HG02763 (cell line): Measurements from ENCODE around the gene SPPL2A.
"Not testable (repeated sequence)": the region's sequence is repeated elsewhere in the genome, so short reads cannot be mapped to it uniquely, and the experiment has no call there.

Source experiments
- ATAC-seq: cut with Tn5 transposase; IDR thresholded peaks from one replicate; pipeline ENCODE4 v1.9.1; 2021; ENCODE audit warnings: mild to moderate bottlenecking, moderate library complexity; ENCODE audit not compliant: unreplicated experiment

SPPL2A gene

DNA sequence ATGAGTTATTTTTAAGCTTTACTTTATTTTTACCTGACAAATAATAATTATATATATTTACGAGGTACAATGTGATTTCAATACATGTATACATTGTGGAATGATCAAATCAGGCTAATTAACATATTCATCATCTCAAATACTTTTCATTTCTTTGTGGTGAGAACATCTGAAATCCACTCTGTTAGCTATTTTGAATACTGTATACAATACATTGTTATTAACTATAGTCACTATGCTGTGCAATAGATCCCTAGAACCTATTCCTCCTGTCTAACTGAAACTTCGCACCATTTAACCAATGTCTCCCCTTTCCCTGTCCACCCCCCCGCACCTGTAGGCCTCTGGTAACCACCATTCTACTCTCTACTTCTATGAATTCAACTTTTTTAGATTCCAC lies 7.9 kb upstream of the SPPL2A start:
- no peak for ATAC-seq

DNA sequence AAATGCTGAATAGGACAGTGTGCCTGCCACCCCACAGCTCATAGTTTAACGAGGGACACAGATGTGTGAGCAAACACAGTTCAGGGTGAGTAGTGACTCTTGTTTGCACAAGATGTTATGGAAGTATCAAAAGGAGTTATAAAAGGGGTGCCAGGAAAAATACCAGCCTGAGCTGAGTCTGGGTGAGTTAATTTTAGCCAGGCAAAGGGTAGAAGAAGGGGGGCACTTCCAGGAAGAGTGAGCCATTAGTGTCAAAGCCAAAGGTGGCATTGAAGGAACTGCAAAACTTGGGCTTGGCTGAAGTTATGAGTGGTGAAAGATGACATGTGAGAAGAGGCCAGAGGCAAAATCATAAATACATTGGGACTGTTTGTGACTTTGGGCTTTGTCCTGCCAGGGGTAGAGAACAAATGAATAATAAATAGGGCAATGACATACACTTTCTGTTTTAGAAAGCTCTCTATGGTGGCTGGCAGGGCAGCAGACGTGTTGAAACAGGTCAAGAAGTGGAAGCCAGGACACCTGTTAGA lies 1.9 kb upstream of the SPPL2A start:
- ATAC-seq: no peak

DNA sequence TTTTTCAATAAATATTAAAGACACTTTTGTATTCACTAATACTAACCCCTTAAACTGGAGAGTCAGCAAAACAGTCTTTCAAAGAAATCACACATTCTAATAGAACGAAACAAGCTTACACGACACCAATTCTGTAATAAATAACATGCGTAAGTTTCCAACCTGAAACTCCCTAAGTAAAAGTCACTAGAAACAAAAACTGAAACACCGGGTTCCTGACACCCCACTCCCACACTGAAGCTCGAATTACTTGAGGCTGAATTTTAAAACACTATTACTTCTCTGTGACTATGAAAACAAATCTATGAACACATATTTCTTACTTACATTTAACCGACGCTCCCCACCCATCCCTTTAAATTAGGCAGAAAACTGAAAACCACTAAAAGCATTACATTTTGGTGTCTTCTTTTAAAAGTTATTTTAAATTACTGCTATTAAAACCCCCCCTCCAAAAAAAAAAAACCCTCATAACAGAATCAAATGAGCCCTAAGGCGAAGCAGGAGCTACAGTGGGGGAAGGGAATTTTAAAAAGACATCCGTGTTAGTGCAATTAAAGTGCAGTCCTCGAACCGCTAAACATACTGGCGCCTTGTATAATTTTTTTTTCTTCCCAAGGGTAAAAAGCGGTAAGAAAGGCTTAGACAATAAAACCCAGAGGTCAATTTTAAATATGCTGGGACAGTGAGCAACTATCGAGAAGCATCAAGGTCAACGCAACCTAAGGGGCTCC lies 878 bp downstream of the SPPL2A start:
- peak; percentile 33 for ATAC-seq

DNA sequence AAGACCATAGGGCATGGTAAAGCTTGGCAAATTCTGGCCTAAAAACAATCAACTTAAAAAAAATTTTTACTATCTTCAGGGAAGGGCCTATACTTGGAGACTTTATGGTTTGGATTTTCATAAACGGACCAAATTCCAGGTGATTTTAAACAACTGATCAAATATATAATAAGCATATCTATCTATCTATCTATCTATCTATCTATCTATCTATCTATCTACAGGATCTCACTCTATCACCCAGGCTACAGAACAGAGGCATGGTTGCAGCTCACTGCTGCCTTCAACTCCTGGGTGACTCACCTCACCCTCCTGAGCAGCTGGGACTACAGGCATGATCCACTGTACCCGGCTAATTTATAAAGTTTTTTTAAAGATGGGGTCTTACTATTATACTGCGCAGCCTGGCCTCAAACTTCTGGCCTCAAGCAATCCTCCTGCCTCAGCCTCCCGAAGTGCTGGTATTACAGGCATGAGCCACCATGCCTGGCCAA lies 6.7 kb downstream of the SPPL2A start:
- no peak for ATAC-seq

DNA sequence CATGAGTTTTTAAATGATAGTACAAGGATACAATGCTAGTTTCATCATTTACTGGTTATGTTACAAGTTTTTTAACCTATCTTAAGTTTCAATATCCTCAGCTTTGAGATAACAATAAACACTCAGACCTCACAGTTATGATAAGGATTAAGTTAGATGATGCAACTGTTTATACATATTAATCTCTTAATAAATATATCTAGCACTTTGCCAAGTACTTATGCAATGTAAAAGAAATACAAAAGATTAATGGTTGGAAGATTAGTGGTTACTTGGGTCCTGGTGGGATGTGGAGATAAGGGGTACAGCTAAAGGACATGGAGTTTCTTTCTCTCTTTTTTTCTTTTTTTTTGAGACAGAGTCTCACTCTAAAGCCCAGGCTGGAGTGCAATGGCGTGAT lies 12.0 kb downstream of the SPPL2A start:
- no peak for ATAC-seq

DNA sequence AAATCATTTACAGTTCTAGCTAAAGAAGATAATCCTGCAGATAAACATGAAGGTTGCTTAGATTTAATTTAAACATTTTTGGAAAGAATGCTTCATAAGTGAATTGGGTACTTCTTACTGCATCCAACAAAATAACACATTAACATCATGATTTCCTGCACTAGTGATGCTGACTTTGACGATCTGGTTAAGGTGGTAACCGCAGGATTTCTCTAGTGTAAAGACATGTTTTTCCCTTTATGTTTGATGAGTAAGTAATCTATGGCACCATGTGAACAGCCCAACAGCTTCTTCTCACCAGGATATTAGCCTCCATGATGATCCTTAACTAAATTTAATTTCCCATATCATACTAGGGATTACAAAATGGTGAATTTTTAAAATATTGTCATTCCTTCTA lies 14.1 kb downstream of the SPPL2A start:
- no peak for ATAC-seq

DNA sequence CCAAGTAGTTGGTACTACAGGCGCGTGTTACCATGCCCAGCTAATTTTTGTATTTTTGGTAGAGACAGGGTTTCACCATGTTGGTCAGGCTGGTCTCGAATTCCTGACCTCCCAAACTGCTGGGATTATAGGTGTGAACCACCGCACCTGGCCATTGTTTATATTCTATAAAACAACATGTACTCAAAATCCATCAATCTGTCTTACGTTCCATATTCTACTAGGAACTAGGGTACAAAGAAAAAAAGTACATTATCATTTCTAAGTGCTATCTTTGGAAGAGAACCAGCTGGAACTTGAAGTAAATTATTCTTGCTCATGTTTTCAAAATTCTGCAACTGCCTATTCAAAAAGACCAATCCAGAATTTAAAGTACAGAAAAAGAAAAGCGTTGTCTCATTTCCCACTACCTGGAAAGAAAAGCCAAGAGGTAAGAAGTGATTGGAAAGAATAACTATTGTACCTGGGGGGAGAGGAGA lies 15.2 kb downstream of the SPPL2A start:
- ATAC-seq: no peak

DNA sequence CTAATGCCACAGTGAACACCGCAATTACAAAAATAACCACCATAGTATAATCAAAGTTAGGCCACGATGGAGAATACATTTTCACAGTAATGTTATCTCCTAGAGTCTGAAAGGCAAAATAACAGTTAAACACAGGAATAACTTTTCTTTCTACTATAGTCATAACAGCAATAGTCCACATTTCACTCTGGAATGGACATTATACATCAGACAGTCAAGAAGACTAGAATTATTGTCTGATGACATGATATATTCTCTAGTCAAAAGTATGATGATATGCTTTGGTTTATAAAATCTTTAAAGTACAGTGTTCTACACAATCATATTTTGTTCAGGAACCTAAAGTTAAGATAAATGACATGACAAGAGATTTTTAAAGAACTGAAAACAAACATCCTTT lies 18.0 kb downstream of the SPPL2A start:
- ATAC-seq: no peak

DNA sequence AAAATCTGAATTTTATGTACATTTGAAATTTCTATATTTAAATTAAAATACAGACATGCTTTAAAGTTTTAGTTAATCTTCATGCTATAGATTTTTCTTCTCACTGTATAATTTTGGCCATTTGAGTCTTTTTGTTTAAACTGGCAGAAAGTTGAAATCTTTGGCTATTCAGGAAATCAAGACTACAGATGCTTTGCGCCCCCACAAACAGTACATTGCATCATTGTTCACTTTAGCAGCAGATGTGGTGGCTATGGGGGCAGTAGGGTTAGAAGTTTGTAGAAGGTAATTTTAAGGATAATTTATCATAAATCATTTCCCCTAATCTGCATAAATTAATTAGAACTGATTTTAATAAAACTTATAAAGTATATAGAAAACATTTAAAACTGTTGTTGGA lies 20.9 kb downstream of the SPPL2A start:
- ATAC-seq: no peak

DNA sequence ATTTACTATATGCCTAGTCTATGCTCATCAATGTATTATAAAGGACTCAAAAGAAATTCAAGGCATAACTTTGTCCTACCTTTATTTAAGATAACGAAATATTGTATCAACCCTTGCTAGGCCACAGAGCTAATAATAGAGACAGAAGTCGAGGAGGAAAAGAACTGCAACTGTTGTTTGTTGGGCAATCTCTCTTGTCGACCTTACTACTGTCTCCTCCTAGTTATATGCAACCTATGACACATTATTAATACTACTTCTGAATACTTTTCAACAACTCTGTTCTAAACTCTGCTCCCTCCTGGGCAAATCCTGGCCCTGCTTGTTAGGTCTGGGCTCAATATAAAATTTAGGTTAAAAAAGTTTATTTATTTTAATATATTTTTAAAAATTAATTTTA lies 24.6 kb downstream of the SPPL2A start:
- no peak for ATAC-seq

DNA sequence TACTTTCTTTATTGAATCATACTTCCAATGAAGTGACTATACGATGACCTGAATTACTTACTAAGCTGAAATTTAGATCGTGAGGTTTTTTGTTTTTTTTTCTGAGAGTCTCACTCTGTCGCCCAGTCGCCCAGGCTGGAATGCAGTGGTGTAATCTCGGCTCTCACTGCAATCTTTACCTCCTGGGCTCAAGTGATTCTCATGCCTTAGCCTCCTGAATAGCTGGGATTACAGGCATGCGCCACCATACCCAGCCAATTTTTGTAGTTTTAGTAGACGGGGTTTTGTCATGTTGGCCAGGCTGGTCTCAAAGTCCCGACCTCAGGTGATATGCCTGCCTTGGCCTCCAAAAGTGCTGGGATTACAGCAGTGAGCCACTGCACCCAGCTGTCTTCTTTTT lies 28.7 kb downstream of the SPPL2A start:
- ATAC-seq: no peak

DNA sequence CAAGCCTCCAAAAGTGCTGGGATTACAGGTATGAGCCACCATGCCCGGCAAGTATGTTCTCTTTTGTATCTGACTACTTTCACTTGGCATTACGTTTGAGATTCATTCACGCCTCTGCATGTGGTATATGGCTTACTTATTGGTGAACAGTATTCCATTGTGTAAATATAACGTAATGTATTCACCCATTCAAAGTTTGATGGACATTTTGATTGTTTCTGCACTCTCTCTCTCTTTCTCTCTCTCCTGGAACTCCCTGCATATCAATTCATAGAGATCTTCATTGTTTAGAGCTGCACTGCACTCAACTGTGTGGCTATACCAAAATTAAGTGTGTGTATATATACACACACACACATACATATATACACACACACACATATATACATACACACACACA lies 30.4 kb downstream of the SPPL2A start:
- ATAC-seq: no peak

DNA sequence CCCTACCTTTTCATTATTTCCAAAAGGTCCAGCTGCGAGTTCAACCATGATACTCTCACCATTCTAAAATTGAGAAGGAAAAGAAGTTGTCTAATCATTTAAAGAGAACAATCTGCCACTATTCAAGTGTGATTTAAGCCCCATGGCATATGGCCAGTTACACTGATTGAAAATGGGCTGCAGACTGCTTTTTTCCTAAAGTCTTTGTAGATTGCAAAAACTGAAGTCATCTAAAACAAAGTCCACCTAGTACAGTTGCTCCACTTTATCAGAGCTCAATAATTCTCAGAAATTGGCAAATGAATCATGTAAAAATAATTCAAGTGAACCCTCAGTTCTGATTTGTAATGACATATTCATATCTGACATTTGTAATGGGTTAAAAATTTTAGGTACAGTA lies 39.2 kb downstream of the SPPL2A start:
- no peak for ATAC-seq

DNA sequence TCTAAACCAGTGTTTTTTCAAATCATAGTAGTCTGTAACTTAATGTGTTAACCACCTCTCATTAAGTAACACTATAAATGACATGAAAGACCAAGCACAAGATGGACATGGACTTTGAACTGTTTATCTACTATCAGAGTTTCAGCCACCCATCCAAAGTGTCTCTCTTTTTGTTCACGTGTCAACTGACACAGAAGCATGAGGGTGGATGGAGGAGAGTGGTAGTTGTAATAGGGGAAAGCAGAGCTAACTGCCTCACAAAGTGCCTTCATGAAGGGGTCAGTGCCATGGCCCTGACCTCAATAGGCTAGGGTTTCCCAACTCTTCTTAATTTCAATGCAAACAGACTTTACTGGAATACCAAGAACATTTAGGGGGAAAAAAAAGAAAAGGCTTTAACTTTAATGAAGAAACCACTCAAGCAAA lies 46.8 kb downstream of the SPPL2A start:
- no peak for ATAC-seq

DNA sequence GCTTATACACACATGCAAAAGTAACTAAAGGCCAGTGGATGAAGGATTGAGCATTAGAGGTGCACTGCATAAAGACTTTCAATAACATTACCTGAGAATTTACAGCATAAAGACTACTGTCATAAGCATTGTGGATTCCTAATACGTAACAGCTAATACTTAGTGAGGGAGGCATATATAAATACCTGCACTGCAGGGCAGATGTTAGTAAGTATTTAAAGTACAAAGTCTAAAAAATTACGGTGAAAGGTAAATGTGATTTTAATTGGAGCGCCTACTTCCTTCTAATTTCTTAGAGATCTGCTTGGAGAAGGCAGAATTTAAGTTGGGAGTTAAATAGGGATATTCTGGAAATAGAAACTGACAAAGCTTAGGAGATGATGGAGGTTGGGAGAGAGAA lies 53.5 kb downstream of the SPPL2A start:
- no peak for ATAC-seq

DNA sequence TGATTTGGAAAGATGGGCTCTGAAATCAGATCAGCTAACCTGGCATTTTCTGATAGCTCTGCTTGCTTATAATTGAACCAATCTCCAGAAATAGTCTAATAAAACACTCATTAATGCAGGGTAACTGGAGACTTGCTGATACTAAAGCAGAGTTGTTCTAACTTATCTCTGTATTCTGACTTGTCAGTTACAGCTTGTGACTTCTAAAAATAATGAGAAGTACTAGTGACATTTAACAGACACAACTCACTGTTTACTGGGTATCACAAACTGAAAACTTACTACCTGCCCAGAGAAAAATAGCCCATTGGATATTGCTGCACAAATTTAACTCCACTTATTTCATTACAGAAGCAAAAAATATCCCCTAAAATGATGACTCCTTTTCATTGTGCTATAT lies 54.9 kb downstream of the SPPL2A start:
- ATAC-seq: no peak

DNA sequence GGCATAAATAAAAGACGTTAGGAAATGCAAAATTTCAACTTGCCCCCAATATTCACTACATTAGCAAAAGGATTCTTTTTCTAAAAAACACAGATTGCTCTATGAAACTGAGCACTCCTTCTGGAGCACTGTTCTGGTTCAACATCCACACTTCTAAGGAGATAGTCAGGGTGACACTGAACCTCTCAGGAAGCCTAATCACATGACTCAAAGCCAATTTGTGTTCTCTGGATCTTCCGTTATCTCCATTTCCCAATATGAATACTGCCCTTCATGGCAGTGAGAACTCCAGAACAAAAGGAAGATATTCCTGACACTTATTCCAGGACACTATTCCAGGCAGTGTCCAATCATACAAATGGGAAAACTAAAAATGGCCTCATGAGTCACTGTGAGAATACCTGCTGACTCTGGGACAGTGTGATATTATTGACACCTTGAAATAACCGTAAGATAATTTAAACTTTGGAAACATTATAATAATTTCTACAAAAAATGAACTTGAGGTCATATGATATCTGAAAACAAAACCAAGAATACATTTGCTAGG lies 57.6 kb downstream of the SPPL2A start:
- ATAC-seq: no peak

DNA sequence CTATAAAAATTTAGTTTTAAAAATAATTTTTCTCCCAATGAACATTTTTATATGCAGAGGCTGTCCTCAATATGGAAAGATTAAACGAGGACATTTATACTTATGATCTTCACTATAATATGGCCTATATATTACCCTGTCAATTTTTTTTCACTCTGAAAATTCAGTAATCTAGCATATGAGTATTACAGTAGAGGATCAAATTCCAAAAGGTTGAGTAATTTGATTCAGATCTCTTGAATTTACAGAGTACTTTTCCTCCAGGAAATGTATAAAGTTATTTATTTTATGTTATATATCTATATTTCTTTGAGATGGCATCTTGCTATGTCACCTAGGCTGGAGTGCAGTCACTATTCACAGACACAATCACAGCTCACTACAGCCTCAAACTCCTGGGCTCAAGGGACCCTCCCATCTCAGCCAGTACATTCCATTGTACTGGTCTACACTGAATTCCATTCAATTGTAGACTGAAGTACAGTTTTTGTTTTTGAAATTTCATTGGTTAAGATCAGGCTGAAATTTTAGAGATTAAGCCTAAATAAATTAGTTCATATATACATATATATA lies 62.7 kb downstream of the SPPL2A start:
- no peak for ATAC-seq

DNA sequence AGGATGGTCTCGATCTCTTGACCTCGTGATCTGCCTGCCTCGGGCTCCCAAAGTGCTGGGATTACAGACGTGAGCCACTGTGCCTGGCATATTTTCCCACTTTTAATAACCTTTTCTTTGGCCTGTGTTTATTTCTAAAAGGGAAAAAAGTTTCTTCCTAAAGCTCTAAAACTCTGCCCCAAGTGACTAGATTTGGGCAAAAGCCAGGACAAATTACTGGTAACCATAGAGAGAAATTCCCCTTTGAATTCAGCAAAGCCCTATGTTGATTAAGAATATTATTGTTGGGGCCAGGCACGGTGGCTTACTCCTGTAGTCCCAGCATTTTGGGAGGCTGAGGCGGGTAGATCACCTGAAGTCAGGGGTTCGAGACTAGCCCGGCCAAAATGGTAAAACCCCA lies 67.4 kb downstream of the SPPL2A start:
- no peak for ATAC-seq

DNA sequence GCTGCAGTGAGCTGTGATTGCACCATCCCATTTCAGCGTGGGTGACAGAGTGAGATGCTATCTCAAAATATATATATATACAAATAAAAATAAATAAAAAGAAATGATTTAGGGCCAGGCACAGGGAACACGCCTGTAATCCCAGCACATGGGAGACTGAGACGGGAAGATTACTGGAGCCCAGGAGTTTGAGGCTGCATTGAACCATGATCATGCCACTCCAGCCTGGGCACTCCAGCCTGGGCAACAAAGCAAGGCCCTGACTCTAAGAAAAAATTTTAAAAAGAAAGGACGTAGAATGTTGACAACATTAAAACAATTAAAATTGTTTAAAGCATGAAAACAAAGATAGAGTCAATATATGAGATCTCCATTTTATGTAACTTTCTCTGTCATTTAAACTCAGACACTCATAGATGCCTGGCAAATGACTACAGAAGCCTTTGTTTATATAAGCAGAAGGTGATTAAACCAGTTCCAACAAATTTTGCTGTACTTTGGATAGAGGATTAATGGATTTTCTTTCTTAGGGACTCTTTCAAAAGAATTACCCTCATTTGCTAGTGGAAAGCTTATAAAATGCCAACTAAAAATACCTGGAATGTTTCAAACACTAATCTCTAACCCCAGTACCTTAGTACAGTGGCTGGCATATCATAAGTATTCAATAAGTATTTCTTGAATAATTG lies 68.3 kb downstream of the SPPL2A start:
- ATAC-seq: no peak

DNA sequence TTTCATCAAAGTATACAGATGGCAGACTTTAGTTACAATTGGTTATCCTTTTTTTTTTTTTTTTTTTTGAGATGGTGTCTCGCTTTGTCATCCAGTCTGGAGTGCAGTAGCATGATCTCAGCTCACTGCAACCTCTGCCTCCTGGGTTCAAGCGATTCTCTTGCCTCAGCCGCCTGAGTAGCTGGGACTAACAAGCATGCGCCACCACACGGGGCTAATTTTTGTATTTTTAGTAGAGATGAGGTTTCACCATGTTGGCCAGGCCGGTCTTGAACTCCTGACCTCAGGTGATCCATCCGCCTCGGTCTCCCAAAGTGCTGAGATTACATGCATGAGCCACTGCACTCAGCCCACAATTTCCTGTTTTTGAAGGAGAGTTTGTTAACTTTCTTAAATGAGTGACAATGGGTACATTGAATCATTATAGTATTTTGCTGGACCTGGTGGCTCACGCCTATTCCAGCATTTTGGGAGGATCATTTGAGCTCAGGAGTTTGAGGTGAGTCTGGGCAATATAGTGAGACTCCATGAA lies 70.8 kb downstream of the SPPL2A start:
- not testable (repeated sequence) for ATAC-seq
